Measurements from ENCODE around the gene CNIH2. TPM values are rescaled to one million over a fixed set of nuclear protein-coding genes. Genes with fewer than 3 reads are reported as not detected.

Gene CNIH2
- total and polyA plus RNA-seq, 2 of the 8 experiments (the other 6 are each of a cell fraction or from before 2014, with no cell fraction given) = 12.5 to 15.8 TPM

- Histone ChIP-seq H3K9me3 (ENCODE audit: insufficient read depth in 2 of 2, low read depth in 1 of 2, low read length in 1 of 2) (no peaks in the 10 kb centered on the region), H3K27me3 (replicated peaks in 1 of 4; ENCODE audit: control insufficient read depth in 3 of 4, extremely low read depth in 1 of 4, insufficient read depth in 3 of 4, low read length in 3 of 4) (no peaks in the 10 kb centered on the region), H2AFZ (ENCODE audit: low read length) (no peak overlapping the region; the same call in 1 of the 2 replicates), H3K4me2 (ENCODE audit: insufficient read depth in 1 of 2, low read depth in 2 of 2, low read length in 2 of 2) (no peak overlapping the region), H4K20me1 (replicated peaks in 1 of 2; ENCODE audit: control insufficient read depth in 1 of 2, insufficient read depth in 2 of 2, low read length in 2 of 2) (no peaks in the 10 kb centered on the region), H3K36me3 (ENCODE audit: control insufficient read depth in 2 of 4, insufficient read depth in 4 of 4, low read length in 3 of 4) (no peaks in the 10 kb centered on the region), H4K5ac (ENCODE audit: insufficient read length, low read depth, low read length) (no peak overlapping the region), H4K8ac (ENCODE audit: extremely low read depth, insufficient read depth, low read length) (no peak overlapping the region), H2BK20ac (ENCODE audit: low read length) (no peak overlapping the region), H3K79me1 (ENCODE audit: low read depth, low read length) (no peaks in the 10 kb centered on the region), H3K18ac (ENCODE audit: extremely low read depth, low read length) (no peak overlapping the region), H3K14ac (ENCODE audit: insufficient read length) (no peak overlapping the region), H2BK120ac (replicated peaks; ENCODE audit: low read depth, low read length) (no peak overlapping the region), H3K27ac (ENCODE audit: low read depth, low read length) (no peak overlapping the region), H3K9ac (replicated peaks in 1 of 4; ENCODE audit: extremely low read depth in 1 of 4, low read depth in 3 of 4, low read length in 3 of 4) (no peak overlapping the region), H3K4ac (replicated peaks; ENCODE audit: insufficient read length, low read depth, low read length) (no peak overlapping the region), H3K23me2 (ENCODE audit: low read depth, low read length) (no peaks in the 10 kb centered on the region), H3K56ac (replicated peaks; ENCODE audit: insufficient read length, low read depth, low read length) (no peak overlapping the region), H3K23ac (ENCODE audit: insufficient read length) (no peak overlapping the region), H2BK12ac (ENCODE audit: low read depth, low read length) (no peak overlapping the region), H2BK5ac (ENCODE audit: low read depth, low read length) (no peak overlapping the region), H3K4me3 (ENCODE audit: extremely low read depth in 1 of 4, insufficient read depth in 2 of 4, low read depth in 3 of 4, low read length in 4 of 4) (no peak overlapping the region), H4K91ac (replicated peaks; ENCODE audit: insufficient read length, low read length) (no peak overlapping the region), H2AK5ac (ENCODE audit: low read depth, low read length) (no peak overlapping the region), H3K4me1 (replicated peaks in 1 of 4; ENCODE audit: control insufficient read depth in 3 of 4, insufficient read depth in 4 of 4, low read length in 3 of 4) (peaks cover 0 to 5% (median 2%) of the 10 kb centered on the region in 4 experiments; a peak in 4 of 7 replicates), H3K79me2 (ENCODE audit: control insufficient read depth in 1 of 2, insufficient read depth in 2 of 2, low read length in 2 of 2) (no peaks in the 10 kb centered on the region), H2BK15ac (ENCODE audit: low read length) (no peak overlapping the region)
- 92% methylated on average over 12 of the region's 12 CpGs; no CpG with 5 or more reads in 1 of the 2 experiments for WGBS, 2 experiments (ENCODE audit: extremely low coverage in 1 of 2, insufficient coverage in 1 of 2, insufficient read length in 1 of 2, insufficient replicate concordance in 2 of 2, low coverage in 1 of 2, low lambda C conversion rate in 2 of 2, missing lambda C conversion rate in 1 of 2)
- ChIA-PET POLR2A (ENCODE audit: partially characterized antibody) (interaction anchor here (0.8 to 1.2 kb wide), 5 partner anchors 10 to 80 kb away, joined by 3 to 4 read pairs (median 3); partner anchors contain the start of gene YIF1A), CTCF (ENCODE audit: partially characterized antibody) (interaction anchor here (0.7 to 6.6 kb wide), 9 partner anchors 9 to 88 kb away, joined by 3 to 75 read pairs (median 5); partner anchors contain the start of genes RIN1 and YIF1A)
- FAIRE-seq (no peak), DNase-seq (ENCODE audit: low read depth in 1 of 2, low spot score in 2 of 2) (no peak)
- no peak for TF ChIP-seq BRCA1 (IDR thresholded peaks at IDR 0.05; ENCODE audit: low read depth, low read length)
- no peak for TF ChIP-seq SIX5 (IDR thresholded peaks at IDR 0.05; ENCODE audit: low read depth, low read length)
- TF ChIP-seq SP2 (IDR thresholded peaks at IDR 0.05; ENCODE audit: low read length) = no peak
Observed at GRCh38 chr11:66302656-66303055, 24.7 kb downstream of the CNIH2 start.

Measured in H1 (cell line).